Skeletal muscle tissue (tissue), 4 donors: ENCODE measurements around the gene SERPINI1. TPM values are rescaled to one million over a fixed set of nuclear protein-coding genes. Genes with fewer than 3 reads are reported as not detected.

Source experiments
- H3K27ac ChIP-seq: one replicate; pipeline ENCODE4 v1.7.0; 2013; ENCODE audit warnings: mild to moderate bottlenecking, low read depth, low read length, inconsistent platforms
- H3K27me3 ChIP-seq, 3 donors: one replicate each; pipeline ENCODE4 v1.7.0; 2013; ENCODE audit warnings: low read length in 3 of 3; ENCODE audit not compliant: control insufficient read depth in 3 of 3, insufficient read depth in 3 of 3
- H3K36me3 ChIP-seq, 3 donors: one replicate each; pipeline ENCODE4 v1.7.0; 2013; ENCODE audit warnings: low read length in 3 of 3; ENCODE audit not compliant: control insufficient read depth in 3 of 3, insufficient read depth in 3 of 3
- H3K4me1 ChIP-seq, 3 donors: one replicate each; pipeline ENCODE4 v1.7.0; 2013; ENCODE audit warnings: low read length in 3 of 3, mild to moderate bottlenecking in 3 of 3; ENCODE audit not compliant: control insufficient read depth in 3 of 3, insufficient read depth in 3 of 3
- H3K4me3 ChIP-seq, 3 donors: one replicate each; pipeline ENCODE4 v1.7.0; 2013; ENCODE audit warnings: low read length in 3 of 3
- H3K9ac ChIP-seq, 3 donors: one replicate each; pipeline ENCODE4 v1.7.0; 2013; ENCODE audit warnings: low read length in 3 of 3, mild to moderate bottlenecking in 3 of 3, moderate library complexity in 2 of 3, low read depth in 1 of 3
- H3K9me3 ChIP-seq, 3 donors: one replicate each; pipeline ENCODE4 v1.7.0; 2013; ENCODE audit warnings: low read length in 3 of 3; ENCODE audit not compliant: control insufficient read depth in 3 of 3
- total RNA-seq: library from RNA; depleted of rRNA; stranded (reverse); fragments of >200 nt; gene quantifications from one replicate; pipeline ENCODE4 v1.2.3, GENCODE V29; 2014
- donor health status: Osteomylitis.

SERPINI1 gene
- total RNA-seq, 1 donor from 2014 or later = 17.7 TPM

- H3K4me3 ChIP-seq = no peak overlapping the region
- no peaks in the 10 kb centered on the region for H3K27me3 ChIP-seq
- H3K27ac ChIP-seq = no peak overlapping the region
- no peak overlapping the region for H3K9ac ChIP-seq
- H3K9me3 ChIP-seq = no peaks in the 10 kb centered on the region
- H3K4me1 ChIP-seq = no peaks in the 10 kb centered on the region
- no peaks in the 10 kb centered on the region for H3K36me3 ChIP-seq
Observed at GRCh38 chr3:167839460-167840134, 104.1 kb downstream of the SERPINI1 start.

DNA sequence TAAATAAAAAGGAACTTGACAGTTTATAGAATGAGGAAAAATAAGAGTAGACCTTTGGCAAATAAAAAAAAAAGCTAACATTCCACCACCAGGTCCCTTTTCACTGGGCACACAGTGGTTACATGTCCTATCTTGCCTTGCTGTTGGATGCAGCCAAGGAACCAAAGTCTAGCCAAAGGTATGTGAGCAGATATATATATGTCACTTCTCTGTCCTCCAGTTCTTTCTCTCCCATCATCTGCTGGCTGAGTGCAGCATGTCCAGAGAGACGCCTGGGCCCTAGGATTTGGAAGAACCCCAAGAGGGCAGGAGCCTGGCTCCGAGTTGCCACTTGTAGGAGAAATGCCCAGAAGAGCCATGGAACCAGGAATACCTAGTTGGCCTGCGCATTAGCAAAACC, 104.7 kb downstream of the SERPINI1 start:
- Histone ChIP-seq H3K27me3 (no peaks in the 10 kb centered on the region), H3K4me3 (no peak overlapping the region), H3K36me3 (no peaks in the 10 kb centered on the region), H3K27ac (no peak overlapping the region), H3K9me3 (no peaks in the 10 kb centered on the region), H3K4me1 (no peaks in the 10 kb centered on the region), H3K9ac (no peak overlapping the region)

GRCh38 chr3:167843481-167843880, 108.0 kb downstream of the SERPINI1 start:
- no peak overlapping the region for H3K27ac ChIP-seq
- H3K9me3 ChIP-seq = no peaks in the 10 kb centered on the region
- H3K4me3 ChIP-seq = no peak overlapping the region
- no peak overlapping the region for H3K9ac ChIP-seq
- no peaks in the 10 kb centered on the region for H3K4me1 ChIP-seq
- no peaks in the 10 kb centered on the region for H3K36me3 ChIP-seq
- no peaks in the 10 kb centered on the region for H3K27me3 ChIP-seq

GRCh38 chr3:167843886-167844285, 108.4 kb downstream of the SERPINI1 start:
- Histone ChIP-seq H3K4me3 (no peak overlapping the region), H3K9me3 (no peaks in the 10 kb centered on the region), H3K36me3 (no peaks in the 10 kb centered on the region), H3K9ac (no peak overlapping the region), H3K27ac (no peak overlapping the region), H3K27me3 (no peaks in the 10 kb centered on the region), H3K4me1 (no peaks in the 10 kb centered on the region)

DNA sequence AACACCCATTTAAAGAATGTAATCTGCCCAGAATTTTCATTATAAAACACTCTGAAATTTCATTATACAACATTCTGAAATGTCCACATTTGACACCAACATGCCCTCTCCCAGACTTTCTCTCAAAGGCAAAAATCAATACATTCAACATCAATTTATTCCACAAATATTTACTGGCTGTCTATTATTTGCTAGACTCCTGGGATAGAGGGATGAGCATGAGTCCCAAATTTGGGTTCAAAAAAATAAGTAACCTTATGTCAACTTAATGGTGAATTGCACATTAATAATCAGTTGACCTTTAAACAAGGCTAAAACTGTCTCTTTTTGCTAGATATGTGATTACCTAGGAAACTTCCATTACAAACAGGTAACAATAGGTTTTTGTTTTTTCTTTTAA, 109.0 kb downstream of the SERPINI1 start:
- H3K9me3 ChIP-seq = no peaks in the 10 kb centered on the region
- no peaks in the 10 kb centered on the region for H3K27me3 ChIP-seq
- H3K4me1 ChIP-seq = no peaks in the 10 kb centered on the region
- H3K4me3 ChIP-seq = no peak overlapping the region
- H3K27ac ChIP-seq = no peak overlapping the region
- no peaks in the 10 kb centered on the region for H3K36me3 ChIP-seq
- H3K9ac ChIP-seq = no peak overlapping the region

GRCh38 chr3:167851171-167851570, 115.7 kb downstream of the SERPINI1 start:
- H3K9ac ChIP-seq = no peak overlapping the region
- H3K27me3 ChIP-seq = no peaks in the 10 kb centered on the region
- no peak overlapping the region for H3K4me3 ChIP-seq
- H3K9me3 ChIP-seq = no peaks in the 10 kb centered on the region
- no peaks in the 10 kb centered on the region for H3K36me3 ChIP-seq
- H3K27ac ChIP-seq = no peak overlapping the region
- H3K4me1 ChIP-seq = no peaks in the 10 kb centered on the region

- Histone ChIP-seq H3K36me3 (no peaks in the 10 kb centered on the region), H3K4me1 (no peaks in the 10 kb centered on the region), H3K9ac (no peak overlapping the region), H3K9me3 (no peaks in the 10 kb centered on the region), H3K27ac (no peak overlapping the region), H3K27me3 (no peaks in the 10 kb centered on the region), H3K4me3 (no peak overlapping the region)
Observed at GRCh38 chr3:167851749-167852148, 116.2 kb downstream of the SERPINI1 start.

DNA sequence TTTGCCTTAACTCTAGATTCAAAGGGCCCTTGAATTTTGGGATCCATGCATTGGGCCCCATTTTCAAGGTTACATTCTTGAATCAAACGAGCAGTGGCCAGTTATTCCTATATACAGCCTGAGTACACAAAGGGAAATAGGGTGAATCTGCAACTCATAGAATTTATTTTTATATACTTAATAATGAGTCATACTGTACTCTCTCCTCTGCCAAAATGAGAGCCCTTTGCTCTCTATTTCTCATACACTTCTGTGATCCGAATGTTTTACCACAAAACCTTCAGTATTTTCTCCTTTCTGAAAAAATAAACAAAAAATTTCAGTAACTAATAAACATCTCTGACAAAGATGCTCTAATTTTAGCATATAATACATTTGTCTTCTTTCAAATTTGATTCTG, 116.7 kb downstream of the SERPINI1 start:
- H3K27me3 ChIP-seq = no peaks in the 10 kb centered on the region
- no peaks in the 10 kb centered on the region for H3K9me3 ChIP-seq
- no peaks in the 10 kb centered on the region for H3K36me3 ChIP-seq
- H3K9ac ChIP-seq = no peak overlapping the region
- no peak overlapping the region for H3K4me3 ChIP-seq
- H3K4me1 ChIP-seq = no peaks in the 10 kb centered on the region
- no peak overlapping the region for H3K27ac ChIP-seq

DNA sequence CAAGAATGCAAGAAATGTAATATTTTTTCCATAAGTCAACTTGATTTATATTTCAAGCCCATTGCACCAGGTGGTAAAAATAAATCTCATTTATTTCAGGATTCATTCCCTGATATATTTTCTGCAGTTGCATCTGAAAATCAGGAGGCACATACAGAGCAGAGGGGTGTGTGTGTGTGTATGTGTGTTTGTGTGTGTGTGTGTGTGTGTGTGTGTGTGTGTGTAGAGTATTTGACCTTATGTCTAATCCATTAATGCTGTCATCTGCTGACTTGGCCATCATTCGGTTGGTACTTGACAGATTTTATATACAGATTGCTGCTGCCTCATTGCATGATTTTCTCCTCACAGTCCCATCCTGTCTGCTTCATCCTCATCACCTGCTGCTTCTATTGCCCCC, 118.5 kb downstream of the SERPINI1 start:
- no peaks in the 10 kb centered on the region for H3K9me3 ChIP-seq
- no peak overlapping the region for H3K27ac ChIP-seq
- H3K4me1 ChIP-seq = no peaks in the 10 kb centered on the region
- no peak overlapping the region for H3K9ac ChIP-seq
- H3K27me3 ChIP-seq = no peaks in the 10 kb centered on the region
- no peaks in the 10 kb centered on the region for H3K36me3 ChIP-seq
- H3K4me3 ChIP-seq = no peak overlapping the region

DNA sequence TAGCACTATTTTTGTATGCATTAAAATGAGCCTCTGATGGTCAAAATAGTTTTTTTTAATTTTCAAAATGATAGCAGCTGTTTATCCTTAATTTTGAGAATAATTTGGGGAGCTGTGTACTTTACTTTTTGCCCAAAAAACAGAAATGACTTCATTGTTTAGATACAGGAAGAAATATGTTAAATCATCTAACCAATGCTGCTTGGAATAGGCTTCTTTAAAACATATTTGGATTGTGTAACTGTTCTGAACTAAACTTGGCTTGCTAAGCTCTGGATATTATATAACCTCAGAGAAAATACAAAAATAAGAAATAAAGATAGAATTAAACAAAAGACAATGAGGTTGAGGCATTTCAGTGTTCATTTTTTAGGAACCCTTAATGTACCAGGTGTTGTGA, 119.3 kb downstream of the SERPINI1 start:
- Histone ChIP-seq H3K4me3 (no peak overlapping the region), H3K36me3 (no peaks in the 10 kb centered on the region), H3K4me1 (no peaks in the 10 kb centered on the region), H3K9me3 (no peaks in the 10 kb centered on the region), H3K27me3 (no peaks in the 10 kb centered on the region), H3K27ac (no peak overlapping the region), H3K9ac (no peak overlapping the region)
